H9 (cell line): ENCODE data around the gene PRR3. TPM values are rescaled to one million over a fixed set of nuclear protein-coding genes. Genes with fewer than 3 reads are reported as not detected.

Experiments
- DNase-seq: peaks from one replicate; pipeline ENCODE4 v3.0.0-alpha.2; 2017
- H2AFZ ChIP-seq: one replicate; pipeline ENCODE4 v1.6.1; 2013; ENCODE audit warnings: mild to moderate bottlenecking, low read length, control low read depth, moderate library complexity
- H2AK5ac ChIP-seq: 2 replicates; pipeline ENCODE4 v1.6.1; 2013; ENCODE audit warnings: low read length, control low read depth, mixed read lengths; ENCODE audit not compliant: insufficient read length
- H2BK120ac ChIP-seq: one replicate; pipeline ENCODE4 v1.6.1; 2013; ENCODE audit warnings: low read depth, mild to moderate bottlenecking, low read length, control low read depth, inconsistent platforms; ENCODE audit not compliant: poor library complexity, severe bottlenecking
- H2BK12ac ChIP-seq: 2 replicates; pipeline ENCODE4 v1.6.1; 2013; ENCODE audit warnings: low read length, control low read depth, mixed read lengths, low read depth; ENCODE audit not compliant: insufficient read length
- H2BK15ac ChIP-seq: 2 replicates; pipeline ENCODE4 v1.6.1; 2013; ENCODE audit warnings: low read depth, low read length, control low read depth
- H2BK20ac ChIP-seq: one replicate; pipeline ENCODE4 v1.6.1; 2013; ENCODE audit warnings: low read depth, mild to moderate bottlenecking, low read length, control low read depth, inconsistent platforms; ENCODE audit not compliant: poor library complexity, severe bottlenecking
- H2BK5ac ChIP-seq: 2 replicates; pipeline ENCODE4 v1.6.1; 2013; ENCODE audit warnings: low read length, control low read depth, mixed read lengths; ENCODE audit not compliant: insufficient read length
- H3K14ac ChIP-seq: 2 replicates; pipeline ENCODE4 v1.6.1; 2013; ENCODE audit warnings: low read length, control low read depth; ENCODE audit not compliant: insufficient read depth
- H3K18ac ChIP-seq: 2 replicates; pipeline ENCODE4 v1.6.1; 2013; ENCODE audit warnings: low read depth, mild to moderate bottlenecking, mixed read lengths, low read length, control low read depth; ENCODE audit not compliant: insufficient read length
- H3K23ac ChIP-seq: 2 replicates; pipeline ENCODE4 v1.6.1; 2013; ENCODE audit warnings: low read length, control low read depth, mixed read lengths, low read depth; ENCODE audit not compliant: insufficient read length
- H3K23me2 ChIP-seq: 2 replicates; pipeline ENCODE4 v1.6.1; 2013; ENCODE audit warnings: low read depth, mild to moderate bottlenecking, mixed read lengths, low read length, control low read depth; ENCODE audit not compliant: insufficient read length, poor library complexity, severe bottlenecking
- H3K27ac ChIP-seq: 2 replicates; pipeline ENCODE4 v1.5.1; 2013; ENCODE audit warnings: low read length, control low read depth, mixed read lengths, low read depth; ENCODE audit not compliant: insufficient read length
- H3K27me3 ChIP-seq: 2 replicates; pipeline ENCODE4 v1.6.1; 2013; ENCODE audit warnings: low read length, control low read depth, inconsistent platforms; ENCODE audit not compliant: insufficient read depth
- H3K4ac ChIP-seq: 2 replicates; pipeline ENCODE4 v1.6.1; 2013; ENCODE audit warnings: low read depth, mild to moderate bottlenecking, control low read depth, inconsistent platforms, low read length, moderate library complexity
- H3K4me1 ChIP-seq: 2 replicates; pipeline ENCODE4 v1.6.1; 2013; ENCODE audit warnings: low read length, control low read depth, inconsistent platforms; ENCODE audit not compliant: insufficient read depth
- H3K4me2 ChIP-seq: 2 replicates; pipeline ENCODE4 v1.6.1; 2013; ENCODE audit warnings: low read length, control low read depth, mixed read lengths; ENCODE audit not compliant: insufficient read length, insufficient read depth
- H3K56ac ChIP-seq: 2 replicates; pipeline ENCODE4 v1.6.1; 2013; ENCODE audit warnings: low read depth, mild to moderate bottlenecking, mixed read lengths, low read length, control low read depth; ENCODE audit not compliant: insufficient read length
- H3K79me1 ChIP-seq: 2 replicates; pipeline ENCODE4 v1.6.1; 2013; ENCODE audit warnings: low read depth, mild to moderate bottlenecking, moderate library complexity, low read length, control low read depth, inconsistent platforms; ENCODE audit not compliant: insufficient read depth, poor library complexity, severe bottlenecking
- H3K79me2 ChIP-seq: 2 replicates; pipeline ENCODE4 v1.6.1; 2013; ENCODE audit warnings: low read length, control low read depth, inconsistent platforms; ENCODE audit not compliant: insufficient read depth
- H3K9ac ChIP-seq: 2 replicates; pipeline ENCODE4 v1.6.1; 2013; ENCODE audit warnings: low read length, control low read depth, mixed read lengths; ENCODE audit not compliant: insufficient read length; ENCODE audit errors: extremely low read depth
- H3K9me3 ChIP-seq: one replicate; pipeline ENCODE4 v1.6.1; 2013; ENCODE audit warnings: low read depth, low read length, inconsistent platforms; ENCODE audit not compliant: control insufficient read depth
- H3T11ph ChIP-seq: one replicate; pipeline ENCODE4 v1.6.1; 2013; ENCODE audit warnings: mild to moderate bottlenecking, low read length, control low read depth, inconsistent platforms
- H4K20me1 ChIP-seq: one replicate; pipeline ENCODE4 v1.6.1; 2013; ENCODE audit not compliant: control insufficient read depth, insufficient read length, insufficient read depth
- H4K5ac ChIP-seq: 2 replicates; pipeline ENCODE4 v1.6.1; 2013; ENCODE audit warnings: low read depth, mild to moderate bottlenecking, mixed read lengths, low read length, control low read depth; ENCODE audit not compliant: insufficient read length
- H4K8ac ChIP-seq: replicated peaks from 2 replicates; pipeline ENCODE4 v1.6.1; 2013; ENCODE audit warnings: low read length, control low read depth, mixed read lengths, low read depth; ENCODE audit not compliant: insufficient read length
- H4K91ac ChIP-seq: 2 replicates; pipeline ENCODE4 v1.6.1; 2013; ENCODE audit warnings: low read depth, mild to moderate bottlenecking, moderate library complexity, mixed read lengths, low read length, control low read depth; ENCODE audit not compliant: insufficient read length
- H3K27ac Mint-ChIP-seq, 3 experiments: 2 replicates in 2 of 3; 3 replicates in 1 of 3; pipeline ENCODE4 v1.8.0; 2020 to 2021; ENCODE audit warnings: mixed read lengths in 3 of 3, mild to moderate bottlenecking in 1 of 3, moderate library complexity in 1 of 3
- H3K27me3 Mint-ChIP-seq: 2 replicates; pipeline ENCODE4 v1.8.0; 2021; ENCODE audit warnings: low read depth, mild to moderate bottlenecking, moderate library complexity, mixed read lengths
- H3K36me3 Mint-ChIP-seq, 3 experiments: 2 replicates in 2 of 3; 3 replicates in 1 of 3; pipeline ENCODE4 v1.8.0; 2020 to 2021; ENCODE audit warnings: low read depth in 3 of 3, mixed read lengths in 3 of 3; ENCODE audit not compliant: insufficient read depth in 1 of 3
- H3K4me1 Mint-ChIP-seq, 2 experiments: 2 replicates each; pipeline ENCODE4 v1.8.0; 2020; ENCODE audit warnings: mixed read lengths in 2 of 2
- H3K4me3 Mint-ChIP-seq, 2 experiments: 2 replicates in 1 of 2; 3 replicates in 1 of 2; pipeline ENCODE4 v1.8.0; 2020 to 2021; ENCODE audit warnings: mild to moderate bottlenecking in 2 of 2, mixed read lengths in 2 of 2, moderate library complexity in 1 of 2
- H3K9me3 Mint-ChIP-seq, 2 experiments: 2 replicates in 1 of 2; 3 replicates in 1 of 2; pipeline ENCODE4 v1.8.0; 2020; ENCODE audit warnings: mild to moderate bottlenecking in 2 of 2, mixed read lengths in 2 of 2, moderate library complexity in 1 of 2
- WGBS: extraction: QIAGEN DNeasy Blood & Tissue Kit; methylation state at CpG from one replicate; pipeline ENCODE4 v1.1.7; 2013; ENCODE audit warnings: missing lambda C conversion rate, low lambda C conversion rate, mixed read lengths; ENCODE audit not compliant: insufficient read length; ENCODE audit errors: extremely low coverage; 5-methylcytosine and 5-hydroxymethylcytosine counted together
- total RNA-seq: library from RNA; stranded (reverse); gene quantifications from 2 replicates; pipeline ENCODE4 v1.2.1, GENCODE V29; 2021
- TF ChIP-seq, protein P1 (sequence below): fragments of 200-600 bp; sonication (generic); conservative IDR thresholded peaks from 3 replicates; pipeline ENCODE4 v1.8.0; 2021; ENCODE audit warnings: antibody characterized with exemption, mild to moderate bottlenecking

Gene PRR3
- total RNA-seq, 1 experiment from 2014 or later, result 17.0 TPM

DNA sequence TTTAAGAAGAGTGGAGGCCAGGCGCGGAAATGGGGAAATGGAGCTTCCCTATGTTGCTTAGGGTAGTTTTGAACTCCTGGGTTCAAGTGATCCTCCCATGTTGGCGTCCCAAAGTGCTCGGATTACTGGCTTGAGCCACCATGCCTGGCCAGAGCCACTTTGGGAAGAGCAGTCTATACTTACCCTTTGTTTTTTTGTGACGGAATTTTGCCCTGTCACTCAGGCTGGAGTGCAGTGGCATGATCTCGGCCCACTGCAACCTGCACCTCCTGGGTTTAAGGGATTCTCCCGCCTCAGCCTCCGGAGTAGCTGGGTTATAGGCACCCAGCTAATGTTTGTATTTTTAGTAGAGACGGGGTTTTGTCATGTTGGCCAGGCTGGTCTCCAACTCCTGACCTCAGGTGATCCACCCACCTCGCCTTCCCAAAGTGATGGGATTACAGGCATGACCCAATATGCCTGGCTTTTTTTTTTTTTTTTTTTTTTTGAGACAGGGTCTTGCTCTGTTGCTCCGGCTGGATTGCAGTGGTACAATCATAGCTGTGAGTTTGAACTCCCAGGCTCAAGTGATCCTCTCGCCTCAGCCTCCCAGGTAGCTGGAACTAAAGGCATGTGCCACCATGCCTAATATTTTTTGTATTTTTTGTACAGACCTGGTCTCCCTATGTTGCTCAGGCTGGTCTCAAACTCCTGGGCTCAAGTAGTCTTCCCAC lies 42.0 kb downstream of the PRR3 start:
- Mint-ChIP-seq H3K36me3 (peaks cover 36 to 67% (median 57%) of the 10 kb centered on the region in 3 experiments), H3K27me3 (no peaks in the 10 kb centered on the region; the same call in none of the 2 replicates), H3K4me3 (no peak overlapping the region), H3K9me3 (no peaks in the 10 kb centered on the region), H3K27ac (peak overlapping the region in 1 of 3 experiments; percentile 87; a peak in 3 of 7 replicates), H3K4me1 (peaks cover 0 to 2% of the 10 kb centered on the region in 2 experiments; a peak in 1 of 4 replicates)
- Histone ChIP-seq H4K91ac (no peak overlapping the region), H2BK120ac (no peak overlapping the region), H3K56ac (no peak overlapping the region), H2AK5ac (no peak overlapping the region), H2BK20ac (no peak overlapping the region), H3K14ac (no peak overlapping the region), H3K79me2 (no peaks in the 10 kb centered on the region), H4K8ac (no peak overlapping the region), H3K79me1 (no peaks in the 10 kb centered on the region), H4K20me1 (peaks cover 3% of the 10 kb centered on the region), H3T11ph (no peak overlapping the region), H2BK15ac (no peak overlapping the region), H3K9me3 (no peaks in the 10 kb centered on the region), H2BK12ac (no peak overlapping the region), H3K27me3 (no peaks in the 10 kb centered on the region), H3K27ac (no peak overlapping the region), H3K4ac (no peak overlapping the region), H3K23ac (no peak overlapping the region), H3K23me2 (no peaks in the 10 kb centered on the region), H4K5ac (no peak overlapping the region), H3K4me1 (no peaks in the 10 kb centered on the region), H2AFZ (no peak overlapping the region), H3K4me2 (no peak overlapping the region), H2BK5ac (no peak overlapping the region), H3K18ac (no peak overlapping the region), H3K9ac (no peak overlapping the region)
- no peak for DNase-seq
- TF ChIP-seq, protein P1, sequence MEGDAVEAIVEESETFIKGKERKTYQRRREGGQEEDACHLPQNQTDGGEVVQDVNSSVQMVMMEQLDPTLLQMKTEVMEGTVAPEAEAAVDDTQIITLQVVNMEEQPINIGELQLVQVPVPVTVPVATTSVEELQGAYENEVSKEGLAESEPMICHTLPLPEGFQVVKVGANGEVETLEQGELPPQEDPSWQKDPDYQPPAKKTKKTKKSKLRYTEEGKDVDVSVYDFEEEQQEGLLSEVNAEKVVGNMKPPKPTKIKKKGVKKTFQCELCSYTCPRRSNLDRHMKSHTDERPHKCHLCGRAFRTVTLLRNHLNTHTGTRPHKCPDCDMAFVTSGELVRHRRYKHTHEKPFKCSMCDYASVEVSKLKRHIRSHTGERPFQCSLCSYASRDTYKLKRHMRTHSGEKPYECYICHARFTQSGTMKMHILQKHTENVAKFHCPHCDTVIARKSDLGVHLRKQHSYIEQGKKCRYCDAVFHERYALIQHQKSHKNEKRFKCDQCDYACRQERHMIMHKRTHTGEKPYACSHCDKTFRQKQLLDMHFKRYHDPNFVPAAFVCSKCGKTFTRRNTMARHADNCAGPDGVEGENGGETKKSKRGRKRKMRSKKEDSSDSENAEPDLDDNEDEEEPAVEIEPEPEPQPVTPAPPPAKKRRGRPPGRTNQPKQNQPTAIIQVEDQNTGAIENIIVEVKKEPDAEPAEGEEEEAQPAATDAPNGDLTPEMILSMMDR, result no peak
- WGBS, result no CpG with 5 or more reads among the region's 12 CpGs
